ENCODE results near the gene ZSWIM8.

The ZSWIM8 gene

GRCh38 chr10:73840403-73841060, 55.1 kb downstream of the ZSWIM8 start:
- DNase-seq (ENCODE audit: low read depth, low spot score): no peak

- DNase-seq (ENCODE audit: low read depth, low spot score): no peak
Measured at GRCh38 chr10:73841061-73841421, 55.6 kb downstream of the ZSWIM8 start.

GRCh38 chr10:73841526-73842285, 56.3 kb downstream of the ZSWIM8 start:
- no peak for DNase-seq (ENCODE audit: low read depth, low spot score)

GRCh38 chr10:73842349-73842748, 56.9 kb downstream of the ZSWIM8 start:
- DNase-seq (ENCODE audit: low read depth, low spot score): no peak

GRCh38 chr10:73843261-73843660, 57.9 kb downstream of the ZSWIM8 start:
- DNase-seq (ENCODE audit: low read depth, low spot score): no peak

- no peak for DNase-seq (ENCODE audit: low read depth, low spot score)
Measured at GRCh38 chr10:73847031-73847430, 61.6 kb downstream of the ZSWIM8 start.

GRCh38 chr10:73848821-73849489, 63.5 kb downstream of the ZSWIM8 start:
- peak; percentile 89 for DNase-seq (ENCODE audit: low read depth, low spot score)

GRCh38 chr10:73850211-73850610, 64.8 kb downstream of the ZSWIM8 start:
- no peak for DNase-seq (ENCODE audit: low read depth, low spot score)

GRCh38 chr10:73850863-73851461, 65.6 kb downstream of the ZSWIM8 start:
- DNase-seq (ENCODE audit: low read depth, low spot score): peak; percentile 65
